ENCODE results near the gene FIGN. TPM values are rescaled to one million over a fixed set of nuclear protein-coding genes. Genes with fewer than 3 reads are reported as not detected.

Gene FIGN
- total and polyA plus RNA-seq, 2 of the 4 experiments (the other 2 are of a cell fraction) = 0.77 to 0.90 TPM

GRCh38 chr2:163771596-163771995 lies 35.8 kb upstream of the FIGN start:
- in situ Hi-C loops (cut with MboI; ENCODE audit: low sequenced_read_pairs) (no loop called here), dilution Hi-C loops (cut with HindIII; ENCODE audit: low sequenced_read_pairs, unreplicated experiment) (no loop called here), intact Hi-C loops (cut with micrococcal nuclease) (no loop called here)
- H3K36me3 ChIP-seq (ENCODE audit: control insufficient read depth, insufficient read depth, low read length) = no peaks in the 10 kb centered on the region
- no peak overlapping the region for H2AK5ac ChIP-seq (ENCODE audit: low read depth, low read length)
- H3K9ac ChIP-seq (ENCODE audit: low read depth, low read length) = no peak overlapping the region
- H4K91ac ChIP-seq (ENCODE audit: insufficient read depth, low read depth, low read length) = no peak overlapping the region
- no peak for DNase-seq
- H3K4ac ChIP-seq (ENCODE audit: low read depth, low read length) = no peak overlapping the region
- POLR2A ChIA-PET (ENCODE audit: unreplicated experiment) = no interaction called here
- WGBS, 2 experiments (ENCODE audit: extremely low coverage in 2 of 2, insufficient read length in 1 of 2) = 40% methylated on average over 1 of the region's 4 CpGs; no CpG with 5 or more reads in 1 of the 2 experiments
- no peak overlapping the region for H3K23ac ChIP-seq (ENCODE audit: low read depth, low read length)
- no peaks in the 10 kb centered on the region for H3K9me3 ChIP-seq (ENCODE audit: control insufficient read depth, insufficient read depth, low read length)
- no peak overlapping the region for H3K18ac ChIP-seq (ENCODE audit: low read depth, low read length)
- H3K27me3 ChIP-seq (ENCODE audit: control insufficient read depth, insufficient read depth, low read length) = no peaks in the 10 kb centered on the region; the same call in 1 of the 2 replicates
- no peak overlapping the region for H2BK20ac ChIP-seq (ENCODE audit: low read depth, low read length)
- H4K20me1 ChIP-seq (ENCODE audit: insufficient read depth, low read length) = no peaks in the 10 kb centered on the region
- no peak overlapping the region for H3K4me3 ChIP-seq (ENCODE audit: insufficient read depth, low read depth, low read length)
- no peaks in the 10 kb centered on the region for H3K4me1 ChIP-seq (ENCODE audit: control insufficient read depth, insufficient read depth, low read length)
- CTCF ChIA-PET = no interaction called here
- no peak overlapping the region for H2AFZ ChIP-seq (replicated peaks; ENCODE audit: low read length, poor library complexity)
- no peak overlapping the region for H2AK9ac ChIP-seq (replicated peaks; ENCODE audit: low read depth, low read length, poor library complexity)
- no peak overlapping the region for H3K14ac ChIP-seq (replicated peaks; ENCODE audit: low read depth, low read length)
- no peaks in the 10 kb centered on the region for H3K9me1 ChIP-seq (ENCODE audit: insufficient read depth, low read length)
- no peaks in the 10 kb centered on the region for H3K79me1 ChIP-seq (ENCODE audit: low read depth in 1 of 2, low read length in 2 of 2)
- no peak overlapping the region for H4K5ac ChIP-seq (ENCODE audit: low read depth, low read length)
- H3K56ac ChIP-seq (ENCODE audit: extremely low read depth, insufficient read depth, low read length) = no peak overlapping the region
- no peak overlapping the region for H4K8ac ChIP-seq (ENCODE audit: low read depth in 2 of 2, low read length in 2 of 2)
- H3K4me2 ChIP-seq (ENCODE audit: low read depth, low read length) = no peak overlapping the region; the same call in 1 of the 2 replicates
- H2BK5ac ChIP-seq (ENCODE audit: low read depth, low read length, poor library complexity, severe bottlenecking) = no peak overlapping the region
- TF ChIP-seq MXI1 (IDR thresholded peaks at IDR 0.05; ENCODE audit: borderline replicate concordance, low read depth, low read length) = no peak
- TF ChIP-seq, protein P1, sequence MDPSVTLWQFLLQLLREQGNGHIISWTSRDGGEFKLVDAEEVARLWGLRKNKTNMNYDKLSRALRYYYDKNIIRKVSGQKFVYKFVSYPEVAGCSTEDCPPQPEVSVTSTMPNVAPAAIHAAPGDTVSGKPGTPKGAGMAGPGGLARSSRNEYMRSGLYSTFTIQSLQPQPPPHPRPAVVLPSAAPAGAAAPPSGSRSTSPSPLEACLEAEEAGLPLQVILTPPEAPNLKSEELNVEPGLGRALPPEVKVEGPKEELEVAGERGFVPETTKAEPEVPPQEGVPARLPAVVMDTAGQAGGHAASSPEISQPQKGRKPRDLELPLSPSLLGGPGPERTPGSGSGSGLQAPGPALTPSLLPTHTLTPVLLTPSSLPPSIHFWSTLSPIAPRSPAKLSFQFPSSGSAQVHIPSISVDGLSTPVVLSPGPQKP (IDR thresholded peaks at IDR 0.05; ENCODE audit: borderline replicate concordance, low read depth, low read length) = no peak
- no peak for TF ChIP-seq CEBPB (IDR thresholded peaks at IDR 0.05; ENCODE audit: low read depth, low read length)
- H3K27ac ChIP-seq (ENCODE audit: insufficient read depth, low read length) = no peak overlapping the region
- no peak overlapping the region for H2BK120ac ChIP-seq (ENCODE audit: low read depth, low read length)
- ATAC-seq (ENCODE audit: low read depth) = no peak
- no peak overlapping the region for H2BK15ac ChIP-seq (ENCODE audit: low read depth, low read length)
- BruUV-seq (replicated peaks) = no TSS peak

Measured in IMR-90 (cell line).